ENCODE measurements around the gene NCKAP5. TPM values are rescaled to one million over a fixed set of nuclear protein-coding genes. Genes with fewer than 3 reads are reported as not detected.
A peak's percentile ranks its signal among the peaks of the same experiment; 100 is the strongest.

Gene NCKAP5
- polyA plus RNA-seq, 2 of the 4 experiments (the other 2 are of a cell fraction): 3.0 to 4.1 TPM

- CTCF ChIA-PET: interaction anchor here (0.6 kb wide), 1 partner anchor 233 kb away, joined by 3 read pairs; no protein-coding TSS in a partner anchor
- no peak overlapping the region for H3K4me3 ChIP-seq
- DNase-seq (ENCODE audit: low read depth in 1 of 2, low spot score in 1 of 2): no peak
- 60% methylated on average over 4 of the region's 4 CpGs for WGBS (ENCODE audit: missing lambda C conversion rate)
- no peak for FAIRE-seq
- H3K4me1 ChIP-seq: peaks cover 7% of the 10 kb centered on the region; the same call in 1 of the 3 replicates
- no peaks in the 10 kb centered on the region for H3K9me3 ChIP-seq
- no peak overlapping the region for H3K27ac ChIP-seq
- H3K4me2 ChIP-seq: no peak overlapping the region
- POLR2A ChIA-PET: no interaction called here
- no peak for TF ChIP-seq BHLHE40 (IDR thresholded peaks at IDR 0.05; ENCODE audit: low read depth, low read length)
- no peak for TF ChIP-seq HMGXB4 (CRISPR knock-in tag; IDR thresholded peaks at IDR 0.05; ENCODE audit: borderline replicate concordance)
- TF ChIP-seq EHF (CRISPR knock-in tag; IDR thresholded peaks at IDR 0.05): no peak
- TF ChIP-seq ATOH8 (CRISPR knock-in tag; IDR thresholded peaks at IDR 0.05; ENCODE audit: low read depth): no peak
- no peak for TF ChIP-seq NR3C1 (IDR thresholded peaks at IDR 0.05)
- no peak for TF ChIP-seq ZSCAN20 (CRISPR knock-in tag; IDR thresholded peaks at IDR 0.05)
- no peak for TF ChIP-seq SMC3 (IDR thresholded peaks at IDR 0.05)
- TF ChIP-seq SREBF2 (IDR thresholded peaks at IDR 0.05): no peak
- no peak for TF ChIP-seq RNF2 (IDR thresholded peaks at IDR 0.05; ENCODE audit: borderline replicate concordance, low read depth)
- no peak for TF ChIP-seq MAZ (IDR thresholded peaks at IDR 0.05; ENCODE audit: borderline replicate concordance, low read depth, low read length)
- TF ChIP-seq TFCP2L1 (CRISPR knock-in tag; IDR thresholded peaks at IDR 0.05): no peak
- no peak for ATAC-seq
Measured at GRCh38 chr2:133177196-133177595, 391.1 kb downstream of the NCKAP5 start.

GRCh38 chr2:133175926-133176325, 392.3 kb downstream of the NCKAP5 start:
- ATAC-seq: no peak
- DNase-seq (ENCODE audit: low read depth in 1 of 2, low spot score in 1 of 2): no peak
- CTCF ChIA-PET: no interaction called here
- peaks cover 7% of the 10 kb centered on the region; the same call in 1 of the 3 replicates for H3K4me1 ChIP-seq
- H3K27ac ChIP-seq: no peak overlapping the region
- no peaks in the 10 kb centered on the region for H3K9me3 ChIP-seq
- POLR2A ChIA-PET: no interaction called here
- WGBS (ENCODE audit: missing lambda C conversion rate): 86% methylated on average over 3 of the region's 3 CpGs
- H3K4me3 ChIP-seq: no peak overlapping the region
- FAIRE-seq: no peak
- TF ChIP-seq EHF (CRISPR knock-in tag; IDR thresholded peaks at IDR 0.05) (no peak), HDAC2 (IDR thresholded peaks at IDR 0.05) (no peak), MYC (IDR thresholded peaks at IDR 0.05; ENCODE audit: borderline replicate concordance, low read length) (no peak), ZSCAN20 (CRISPR knock-in tag; IDR thresholded peaks at IDR 0.05) (no peak), NR3C1 (IDR thresholded peaks at IDR 0.05) (no peak), POLR2A (IDR thresholded peaks at IDR 0.05; ENCODE audit: low read length) (no peak), JUN (IDR thresholded peaks at IDR 0.05) (no peak), EHMT2 (IDR thresholded peaks at IDR 0.05; ENCODE audit: low read depth) (no peak), MAX (IDR thresholded peaks at IDR 0.05) (no peak), CHD4 (IDR thresholded peaks at IDR 0.05; ENCODE audit: borderline replicate concordance) (no peak), EP300 (IDR thresholded peaks at IDR 0.05) (no peak), FOSB (CRISPR knock-in tag; IDR thresholded peaks at IDR 0.05) (no peak), ATOH8 (CRISPR knock-in tag; IDR thresholded peaks at IDR 0.05; ENCODE audit: low read depth) (no peak)
- H3K4me2 ChIP-seq: no peak overlapping the region

- CTCF ChIA-PET: interaction anchor here (1.1 to 3.0 kb wide), 4 partner anchors 387 to 671 kb away, joined by 3 to 10 read pairs (median 4); no protein-coding TSS in a partner anchor
Measured at GRCh38 chr2:133173224-133173623, 395.0 kb downstream of the NCKAP5 start.

More at GRCh38 chr2:133173224-133173623, 395.0 kb downstream of the NCKAP5 start:
- H3K4me2 ChIP-seq: no peak overlapping the region
- H3K4me3 ChIP-seq: no peak overlapping the region
- ATAC-seq: no peak
- H3K4me1 ChIP-seq: peaks cover 17% of the 10 kb centered on the region
- TF ChIP-seq CEBPB (IDR thresholded peaks at IDR 0.05): no peak
- TF ChIP-seq RAD21 (conservative IDR thresholded peaks at IDR 0.05 in 1 of 2, IDR thresholded peaks at IDR 0.05 in 1 of 2): peak; percentile 20 to 38; a peak in 2 of 5 replicates
- no peak for DNase-seq (ENCODE audit: low read depth in 1 of 2, low spot score in 1 of 2)
- peak overlapping the region in 1 of 2 experiments; percentile 38; a peak in 1 of 6 replicates for H3K27ac ChIP-seq
- FAIRE-seq: no peak
- POLR2A ChIA-PET: interaction anchor here (0.5 kb wide), 1 partner anchor 1135 kb away, joined by 3 read pairs; no protein-coding TSS in a partner anchor
- H3K9me3 ChIP-seq: no peaks in the 10 kb centered on the region

Measured in A549 (cell line).